ENCODE results near the gene ACVR1C.

DNA sequence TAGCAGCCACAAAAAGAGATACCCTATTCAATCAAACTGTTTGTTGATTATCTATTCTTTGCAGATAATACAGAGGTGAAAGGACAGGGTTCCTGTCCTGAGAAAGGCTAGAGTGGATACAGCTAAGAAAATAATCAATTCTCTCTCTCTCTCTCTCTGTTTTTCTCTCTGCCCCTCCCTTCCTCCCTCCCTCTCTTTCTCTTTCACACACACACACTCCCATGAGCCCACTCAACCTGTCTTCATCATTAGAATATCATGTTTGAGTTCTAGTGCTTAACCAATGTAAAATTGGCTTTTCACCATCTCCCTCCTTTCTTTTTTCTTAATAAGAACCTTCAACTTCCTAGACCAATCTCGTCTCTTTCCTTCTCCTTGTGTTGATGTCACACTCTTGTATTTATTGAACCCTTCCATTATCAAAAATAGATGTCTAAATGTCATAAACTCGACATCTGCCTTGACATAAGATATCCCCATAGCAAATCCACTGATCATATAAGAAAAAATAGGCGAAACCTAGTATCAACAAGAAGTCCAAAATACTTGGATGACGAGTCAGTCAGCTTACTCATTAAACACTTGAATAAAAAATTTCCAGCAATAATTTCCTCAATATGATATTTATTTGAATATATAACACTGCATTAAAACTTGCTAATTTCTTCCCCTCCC lies 141.9 kb downstream of the ACVR1C start:
- TF ChIP-seq POLR2A (IDR thresholded peaks at IDR 0.05; ENCODE audit: low read depth, low read length): no peak
- TF ChIP-seq POLR2AphosphoS5 (IDR thresholded peaks at IDR 0.05; ENCODE audit: low read depth, low read length): no peak
